GM21717 (cell line): Measurements from ENCODE around the gene MKNK2.

Experiments
- ATAC-seq: cut with Tn5 transposase; IDR thresholded peaks from one replicate; pipeline ENCODE4 v1.9.1; 2021; ENCODE audit warnings: mild to moderate bottlenecking, moderate library complexity; ENCODE audit not compliant: unreplicated experiment

The MKNK2 gene

GRCh38 chr19:2033115-2033824 is 17.8 kb downstream of the MKNK2 start:
- no peak for ATAC-seq

GRCh38 chr19:2032296-2032941 is 18.6 kb downstream of the MKNK2 start:
- no peak for ATAC-seq

DNA sequence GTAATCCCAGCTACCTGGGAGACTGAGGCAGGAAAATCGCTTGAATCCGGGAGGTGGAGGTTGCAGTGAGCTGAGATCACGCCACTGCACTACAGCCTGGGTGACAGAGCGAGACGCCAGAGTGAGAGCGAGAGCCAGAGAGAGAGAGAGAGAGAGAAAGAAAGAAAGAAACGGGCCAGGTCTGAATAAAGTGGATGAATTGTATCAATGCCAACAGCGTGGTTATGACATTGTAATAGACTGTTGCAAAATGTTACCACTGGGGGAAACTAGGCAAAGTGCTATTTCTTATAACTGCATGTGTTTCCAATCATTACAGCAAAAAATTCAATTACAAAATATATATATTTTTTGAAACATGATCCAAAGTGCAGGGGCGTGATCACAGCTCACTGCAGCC is 23.7 kb downstream of the MKNK2 start:
- no peak for ATAC-seq

- ATAC-seq, result no peak
Measured at GRCh38 chr19:2026770-2027169, 24.3 kb downstream of the MKNK2 start.

DNA sequence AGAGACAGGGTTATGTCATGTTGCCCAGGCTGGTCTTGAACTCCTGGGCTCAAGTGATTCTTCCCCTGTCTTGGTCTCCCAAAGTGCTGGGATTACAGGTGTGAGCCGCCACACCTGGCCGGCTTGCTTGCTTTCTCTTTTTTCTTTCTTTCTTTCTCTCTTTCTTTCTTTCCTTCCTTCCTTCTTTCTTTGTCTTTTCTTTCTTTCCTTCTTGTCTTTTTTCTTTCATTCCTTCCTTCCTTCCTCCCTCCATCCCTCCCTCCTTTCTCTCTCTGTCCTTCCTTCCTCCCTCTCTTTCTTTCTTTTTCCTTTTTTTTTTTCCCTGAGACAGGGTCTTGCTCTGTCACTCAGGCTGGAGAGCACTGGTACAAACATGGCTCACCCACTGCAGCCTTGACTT is 28.8 kb downstream of the MKNK2 start:
- no peak for ATAC-seq

- no peak for ATAC-seq
Measured at GRCh38 chr19:2021453-2022140, 29.4 kb downstream of the MKNK2 start.

- ATAC-seq, result no peak
Measured at GRCh38 chr19:2018752-2019151, 32.3 kb downstream of the MKNK2 start.

- ATAC-seq, result no peak
Measured at GRCh38 chr19:2016041-2016807, 34.8 kb downstream of the MKNK2 start.

- no peak for ATAC-seq
Measured at GRCh38 chr19:2015608-2015950, 35.5 kb downstream of the MKNK2 start, which contains the start of gene BTBD2. Gene BTBD2, minus strand, starts transcription at chr19:2015714. Its CDS starts 11 bp downstream, at chr19:2015703.

DNA sequence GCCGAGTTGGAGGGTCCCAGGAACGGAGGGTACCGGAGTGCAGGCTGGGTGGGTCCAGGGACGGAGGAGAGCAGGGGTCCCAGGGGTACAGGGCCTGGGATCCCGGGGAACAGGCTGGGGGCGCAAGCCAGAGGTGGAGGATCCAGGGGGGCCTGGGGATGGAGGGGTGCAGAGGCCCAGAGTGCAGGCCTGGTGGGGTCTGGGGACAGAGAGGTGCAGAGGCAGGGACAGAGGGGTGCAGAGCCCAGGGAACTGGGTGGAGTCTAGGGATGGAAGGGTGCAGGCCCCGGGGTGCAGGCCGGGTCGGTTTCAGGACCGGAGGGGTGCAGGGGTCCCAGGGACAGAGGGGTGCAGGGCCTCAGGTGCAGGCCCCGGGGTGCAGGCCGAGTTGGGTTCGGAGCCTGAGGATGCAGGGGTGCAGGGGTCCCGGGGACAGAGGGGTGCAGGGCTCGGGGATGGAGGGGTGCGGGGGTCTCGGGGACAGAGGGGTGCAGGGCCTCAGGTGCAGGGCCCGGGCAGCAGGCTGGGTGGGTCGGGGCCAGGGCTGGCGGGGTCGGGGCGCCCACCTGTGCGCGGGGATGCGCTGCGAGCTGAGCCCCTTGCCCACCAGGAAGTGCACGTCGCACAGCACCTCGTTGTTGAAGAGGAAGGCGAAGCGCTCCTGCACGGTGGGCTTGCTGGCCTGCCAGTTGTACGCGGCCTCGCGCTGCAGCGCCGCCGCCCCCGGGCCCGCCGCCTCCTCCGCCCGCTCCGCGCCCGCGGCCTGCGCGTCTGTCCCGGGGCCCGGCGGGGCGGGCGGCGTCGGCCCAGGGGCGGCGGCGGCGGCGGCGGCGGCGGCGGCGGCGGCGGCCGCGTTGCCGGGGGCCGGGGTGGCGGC is 36.1 kb downstream of the MKNK2 start:
- no peak for ATAC-seq

DNA sequence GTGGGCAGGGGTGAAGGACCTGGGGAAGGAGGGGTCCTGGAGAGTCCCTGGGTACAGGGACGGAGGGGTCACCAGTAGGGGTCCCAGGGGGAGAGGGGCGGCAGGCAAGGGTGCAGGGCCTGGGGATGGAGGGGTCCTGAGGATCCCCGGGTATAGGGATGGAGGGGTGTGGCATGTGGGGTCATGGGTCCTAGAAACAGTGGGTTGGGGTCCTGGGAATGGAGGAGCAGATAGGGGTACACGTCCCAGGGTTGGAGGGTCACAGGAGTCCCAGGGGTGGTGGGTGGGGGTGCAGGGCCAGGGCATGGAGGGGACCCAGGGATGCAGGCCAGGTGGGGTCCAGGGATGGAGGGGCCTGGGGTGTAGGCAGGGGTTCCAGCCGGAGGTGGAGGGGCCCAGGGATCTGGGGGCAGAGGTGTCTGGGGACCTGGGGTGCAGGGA is 36.9 kb downstream of the MKNK2 start:
- no peak for ATAC-seq

DNA sequence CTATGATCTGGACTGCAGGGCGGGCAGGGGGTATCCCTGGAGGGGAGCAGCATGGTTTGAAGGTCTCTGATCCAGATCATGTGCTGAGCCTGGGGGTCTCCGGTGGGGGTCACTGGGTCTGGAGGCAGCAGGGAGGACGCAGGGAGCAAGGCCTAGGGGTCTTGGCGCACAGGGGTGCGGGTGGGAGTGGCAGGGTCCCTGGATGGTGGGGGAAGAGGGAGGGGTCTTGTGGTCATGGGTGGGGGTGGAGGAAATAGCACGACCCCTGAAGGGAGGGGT is 37.4 kb downstream of the MKNK2 start:
- ATAC-seq, result no peak

DNA sequence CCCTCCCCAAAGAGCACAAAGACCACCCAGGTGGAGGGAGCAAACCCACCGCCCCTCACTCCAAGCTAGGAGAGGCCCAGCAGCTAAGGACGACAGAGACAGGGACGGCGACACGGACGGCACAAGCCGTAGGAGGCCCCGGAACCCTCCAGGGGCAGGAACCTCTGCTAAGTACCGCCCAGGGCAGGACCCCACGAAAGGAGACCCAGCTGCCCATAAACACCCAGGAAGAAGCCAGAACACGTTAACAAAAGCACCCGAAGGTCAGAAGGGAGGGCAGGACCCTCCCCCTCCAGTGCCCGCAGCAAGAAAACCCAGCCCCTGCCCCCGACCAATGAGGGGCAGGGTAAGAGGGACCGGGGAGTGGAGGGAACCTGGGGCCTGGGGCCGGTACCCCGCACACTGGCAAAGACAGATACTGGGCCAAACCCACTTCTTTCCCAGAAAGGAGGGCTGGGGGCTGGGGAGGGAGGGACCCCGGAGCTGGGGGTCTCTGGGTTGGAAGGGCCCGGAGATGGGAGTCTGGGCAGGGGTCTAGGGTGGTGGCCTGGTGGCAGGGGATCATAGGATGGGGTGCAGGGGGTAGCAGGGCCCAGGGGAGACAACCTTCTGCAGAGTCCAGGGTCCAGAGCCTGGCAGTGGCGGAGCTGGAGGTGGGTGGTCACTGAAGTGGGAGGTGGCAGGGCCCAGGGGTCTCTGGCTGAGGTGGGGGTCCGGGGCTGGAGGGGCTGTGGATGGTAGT is 37.9 kb downstream of the MKNK2 start:
- ATAC-seq, result no peak

DNA sequence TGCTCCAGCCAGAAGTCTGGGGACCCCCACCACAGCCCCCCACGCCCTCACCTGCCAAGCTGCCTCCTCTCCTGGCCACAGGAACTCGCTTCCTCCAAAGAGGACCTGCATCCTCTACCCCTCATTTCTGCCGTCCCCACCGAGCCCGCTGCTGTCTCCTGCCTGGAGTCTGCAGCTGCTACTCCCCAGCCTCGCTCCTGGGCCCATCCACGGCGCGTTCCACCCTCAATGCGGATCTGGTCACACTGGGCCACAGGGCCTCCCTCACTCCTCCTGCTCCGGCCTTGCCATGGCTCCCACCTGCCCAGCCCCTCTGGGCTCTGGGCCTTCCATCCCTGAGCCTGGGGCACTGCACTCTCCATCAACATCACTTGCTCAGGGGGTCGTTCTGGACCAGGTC is 39.9 kb downstream of the MKNK2 start:
- no peak for ATAC-seq

DNA sequence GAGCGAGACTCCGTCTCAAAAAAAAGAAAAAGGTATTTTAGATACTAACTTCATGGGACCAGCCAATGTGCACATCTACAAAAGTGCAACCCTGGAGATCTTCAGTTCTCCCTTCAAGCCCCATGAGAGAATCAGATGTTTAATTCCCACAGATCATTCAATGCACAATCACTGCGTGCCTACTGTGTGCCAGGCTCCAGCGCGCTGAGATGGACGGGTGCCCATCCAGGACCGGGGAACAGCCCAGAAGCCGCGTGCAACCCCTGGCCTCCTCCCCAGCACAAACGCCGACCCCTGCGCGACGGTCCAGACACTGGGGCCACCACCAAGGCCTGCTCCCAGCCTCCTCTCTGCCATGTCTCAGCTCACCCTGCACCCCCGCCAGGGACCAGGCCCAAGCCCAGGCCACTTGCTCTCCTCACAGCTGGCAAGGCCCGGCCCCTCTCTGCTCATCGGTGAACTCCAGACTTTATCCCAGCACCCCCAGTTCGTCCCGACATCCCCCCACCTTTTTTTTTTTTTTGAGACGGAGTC is 40.8 kb downstream of the MKNK2 start:
- no peak for ATAC-seq

GRCh38 chr19:2003874-2004273 is 47.2 kb downstream of the MKNK2 start:
- ATAC-seq, result no peak

DNA sequence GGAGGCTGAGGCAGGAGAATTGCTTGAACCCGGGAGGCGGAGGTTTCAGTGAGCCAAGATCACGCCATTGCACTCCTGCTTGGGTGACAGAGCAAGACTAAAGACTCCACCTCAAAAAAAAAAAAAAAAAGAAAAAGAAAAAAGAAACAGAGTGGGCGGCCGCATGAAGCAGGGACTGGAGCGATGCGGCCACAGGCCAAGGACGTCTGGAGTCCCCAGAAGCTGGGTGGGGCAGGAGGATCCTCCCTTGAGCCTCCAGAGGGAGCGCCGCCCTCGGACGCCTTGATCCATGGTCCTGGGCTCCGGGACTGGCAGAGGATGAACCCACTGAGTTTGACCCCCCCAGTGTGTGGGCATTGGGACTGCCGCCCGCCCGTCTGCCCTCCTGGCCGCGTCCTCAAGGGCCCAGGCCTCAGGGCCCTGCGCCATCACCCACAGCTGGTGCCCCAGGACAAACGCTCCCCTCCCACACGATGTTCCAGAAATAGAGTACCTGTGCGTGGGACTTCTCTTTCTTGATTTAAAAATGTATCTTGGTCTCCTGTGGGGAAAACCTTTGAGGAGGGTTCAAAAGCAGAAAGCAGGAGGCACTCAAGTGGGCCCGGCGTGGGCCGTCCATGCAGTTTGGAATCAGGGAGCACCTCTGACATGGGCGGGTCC is 51.1 kb downstream of the MKNK2 start:
- ATAC-seq, result no peak

DNA sequence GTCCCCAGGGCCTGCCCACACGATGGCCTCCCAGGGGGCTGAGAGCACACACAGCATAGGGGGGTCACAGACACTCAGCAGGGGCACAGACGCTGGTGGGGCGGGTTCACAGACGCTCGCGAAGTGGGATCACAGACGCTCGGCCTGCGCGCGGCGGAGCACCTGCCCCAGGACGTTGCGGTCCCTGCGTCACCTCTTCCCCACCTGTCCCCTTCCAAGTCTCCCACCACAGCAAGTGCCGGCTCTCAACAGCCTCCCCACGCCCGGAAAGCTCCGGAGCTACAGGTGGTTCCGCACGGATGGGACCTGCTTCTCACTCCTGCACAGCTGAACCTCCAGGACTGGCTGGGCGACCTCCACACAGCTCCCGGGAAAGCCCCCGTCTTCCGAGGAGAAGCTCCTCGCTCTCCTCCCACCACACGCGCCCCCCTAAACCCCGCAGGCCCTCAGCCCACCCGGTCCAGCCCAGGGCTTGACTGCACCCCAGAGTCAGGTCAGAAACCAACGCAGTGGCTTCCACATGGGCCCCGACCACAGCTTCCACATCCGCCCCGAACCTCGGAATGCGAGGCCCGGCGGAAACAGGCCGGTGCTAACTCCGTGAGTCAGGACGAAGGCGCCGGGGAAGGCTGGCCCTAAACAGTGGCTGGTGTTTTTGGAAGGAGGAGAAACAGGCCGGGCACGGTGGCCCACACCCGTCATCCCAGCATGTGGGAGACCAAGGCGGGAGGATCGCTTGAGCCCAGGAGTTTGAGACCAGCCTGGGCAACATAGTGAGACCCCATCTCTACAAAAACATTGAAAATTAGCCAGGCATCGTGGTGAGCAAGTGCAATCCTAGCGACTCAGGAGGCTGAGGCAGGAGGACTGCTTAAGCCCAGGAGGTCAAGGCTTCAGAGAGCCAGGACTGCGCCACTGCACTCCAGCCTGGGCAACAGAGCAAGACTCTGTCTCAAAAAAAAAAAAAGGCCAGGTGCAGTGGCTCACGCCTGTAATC is 52.0 kb downstream of the MKNK2 start:
- ATAC-seq, result no peak
